HG03521 (cell line): ENCODE measurements around the gene LDOC1.
"Not testable (repeated sequence)": the region's sequence is repeated elsewhere in the genome, so short reads cannot be mapped to it uniquely, and the experiment has no call there.

ENCODE experiments used
- ATAC-seq: cut with Tn5 transposase; IDR thresholded peaks from one replicate; pipeline ENCODE4 v1.9.1; 2021; ENCODE audit warnings: mild to moderate bottlenecking, moderate library complexity; ENCODE audit not compliant: unreplicated experiment

LDOC1 gene

GRCh38 chrX:141176586-141177451, at the start of gene LDOC1:
LDOC1 (minus strand) TSS chrX:141177129; CDS start chrX:141177021, 108 bp downstream.
- ATAC-seq: no peak

- ATAC-seq: no peak
These were observed 44.7 kb upstream of the LDOC1 start for GRCh38 chrX:141221611-141222010.

- ATAC-seq: no peak
These were observed 43.5 kb upstream of the LDOC1 start for GRCh38 chrX:141220342-141221008.

GRCh38 chrX:141214196-141214595, 37.3 kb upstream of the LDOC1 start:
- ATAC-seq: no peak

- no peak for ATAC-seq
These were observed 25.0 kb upstream of the LDOC1 start for GRCh38 chrX:141201962-141202361.

- not testable (repeated sequence) for ATAC-seq
These were observed 11.6 kb upstream of the LDOC1 start for GRCh38 chrX:141188573-141188972.

- no peak for ATAC-seq
These were observed 8.4 kb upstream of the LDOC1 start for GRCh38 chrX:141185366-141185765.

GRCh38 chrX:141183000-141183399, 6.1 kb upstream of the LDOC1 start:
- no peak for ATAC-seq

GRCh38 chrX:141180851-141181250, 3.9 kb upstream of the LDOC1 start:
- ATAC-seq: no peak

GRCh38 chrX:141175786-141176185, 1.1 kb downstream of the LDOC1 start:
- no peak for ATAC-seq

- no peak for ATAC-seq
These were observed 12.5 kb downstream of the LDOC1 start for GRCh38 chrX:141164406-141164805.

GRCh38 chrX:141158084-141158483, 18.8 kb downstream of the LDOC1 start:
- no peak for ATAC-seq

GRCh38 chrX:141155231-141155630, 21.7 kb downstream of the LDOC1 start:
- ATAC-seq: not testable (repeated sequence)

GRCh38 chrX:141142946-141143345, 34.0 kb downstream of the LDOC1 start:
- no peak for ATAC-seq

GRCh38 chrX:141133272-141133671, 43.7 kb downstream of the LDOC1 start:
- ATAC-seq: no peak

- ATAC-seq: no peak
These were observed 49.8 kb downstream of the LDOC1 start for GRCh38 chrX:141127146-141127545.
